A549 (cell line): ENCODE results near the gene HLTF.

Experiments used
- CHD2 ChIP-seq: fragments of 150-350 bp; IDR thresholded peaks from 2 replicates; pipeline ENCODE4 v1.6.1; 2014; ENCODE audit warnings: low read length; ENCODE audit not compliant: partially characterized antibody
- CHD4 ChIP-seq: fragments of 200-600 bp; sonication (generic); IDR thresholded peaks from 2 replicates; pipeline ENCODE4 v1.6.1; 2016; ENCODE audit warnings: antibody characterized with exemption, mild to moderate bottlenecking, borderline replicate concordance
- POLR2A ChIP-seq: IDR thresholded peaks from 2 replicates; pipeline ENCODE4 v1.6.1; 2012; ENCODE audit warnings: mild to moderate bottlenecking, low read length
- TF ChIP-seq, protein P1 (sequence below): fragments of >200 bp; sonication (Bioruptor Twin); formaldehyde crosslinking; IDR thresholded peaks from 3 replicates; pipeline ENCODE4 v1.5.1; 2016
- TF ChIP-seq, protein P2 (sequence below): IDR thresholded peaks from 2 replicates; pipeline ENCODE4 v1.6.1; 2012; ENCODE audit warnings: low read depth, borderline replicate concordance

DNA sequence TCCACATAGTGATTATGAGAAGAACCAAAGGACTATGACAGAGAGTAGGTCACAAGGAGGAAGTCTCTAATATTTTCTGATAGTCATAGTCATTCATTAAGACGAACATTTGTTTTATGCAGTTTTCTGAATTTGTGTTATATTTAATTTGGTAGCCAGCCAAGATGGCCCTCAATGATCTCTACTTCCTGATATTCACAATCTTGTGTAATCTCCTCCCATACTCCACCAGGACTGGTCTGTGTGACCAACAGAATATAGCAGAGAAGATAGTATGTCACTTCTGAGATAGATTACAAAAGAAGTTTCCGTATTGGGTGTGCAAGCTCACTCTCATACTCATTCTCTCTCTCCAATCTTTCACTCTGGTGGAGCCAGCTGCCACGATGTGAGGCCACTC lies 30.8 kb downstream of the HLTF start:
- TF ChIP-seq, protein P1, sequence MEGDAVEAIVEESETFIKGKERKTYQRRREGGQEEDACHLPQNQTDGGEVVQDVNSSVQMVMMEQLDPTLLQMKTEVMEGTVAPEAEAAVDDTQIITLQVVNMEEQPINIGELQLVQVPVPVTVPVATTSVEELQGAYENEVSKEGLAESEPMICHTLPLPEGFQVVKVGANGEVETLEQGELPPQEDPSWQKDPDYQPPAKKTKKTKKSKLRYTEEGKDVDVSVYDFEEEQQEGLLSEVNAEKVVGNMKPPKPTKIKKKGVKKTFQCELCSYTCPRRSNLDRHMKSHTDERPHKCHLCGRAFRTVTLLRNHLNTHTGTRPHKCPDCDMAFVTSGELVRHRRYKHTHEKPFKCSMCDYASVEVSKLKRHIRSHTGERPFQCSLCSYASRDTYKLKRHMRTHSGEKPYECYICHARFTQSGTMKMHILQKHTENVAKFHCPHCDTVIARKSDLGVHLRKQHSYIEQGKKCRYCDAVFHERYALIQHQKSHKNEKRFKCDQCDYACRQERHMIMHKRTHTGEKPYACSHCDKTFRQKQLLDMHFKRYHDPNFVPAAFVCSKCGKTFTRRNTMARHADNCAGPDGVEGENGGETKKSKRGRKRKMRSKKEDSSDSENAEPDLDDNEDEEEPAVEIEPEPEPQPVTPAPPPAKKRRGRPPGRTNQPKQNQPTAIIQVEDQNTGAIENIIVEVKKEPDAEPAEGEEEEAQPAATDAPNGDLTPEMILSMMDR: no peak
- TF ChIP-seq CHD2 (no peak), POLR2A (no peak), CHD4 (no peak)
- TF ChIP-seq, protein P2, sequence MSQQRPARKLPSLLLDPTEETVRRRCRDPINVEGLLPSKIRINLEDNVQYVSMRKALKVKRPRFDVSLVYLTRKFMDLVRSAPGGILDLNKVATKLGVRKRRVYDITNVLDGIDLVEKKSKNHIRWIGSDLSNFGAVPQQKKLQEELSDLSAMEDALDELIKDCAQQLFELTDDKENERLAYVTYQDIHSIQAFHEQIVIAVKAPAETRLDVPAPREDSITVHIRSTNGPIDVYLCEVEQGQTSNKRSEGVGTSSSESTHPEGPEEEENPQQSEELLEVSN: no peak
